Ascending aorta (tissue), 2 donors: ENCODE results near the gene BBS9. TPM values are rescaled to one million over a fixed set of nuclear protein-coding genes. Genes with fewer than 3 reads are reported as not detected.

ENCODE experiments used
- DNase-seq, 2 donors: peaks; one replicate each; pipeline ENCODE4 v3.0.0-alpha.2; 2019; ENCODE audit warnings: low spot score in 2 of 2
- H3K27ac ChIP-seq, 2 donors: fragments of 200-600 bp; sonication (generic); one replicate each; pipeline ENCODE4 v1.5.1; 2016 to 2017; ENCODE audit warnings: mild to moderate bottlenecking in 1 of 2
- H3K27me3 ChIP-seq: fragments of 200-600 bp; sonication (generic); one replicate; pipeline ENCODE4 v1.5.1; 2017
- H3K36me3 ChIP-seq, 2 donors: fragments of 200-600 bp; sonication (generic); one replicate each; pipeline ENCODE4 v1.5.1; 2016
- H3K4me1 ChIP-seq, 2 donors: fragments of 200-600 bp; sonication (generic); one replicate each; pipeline ENCODE4 v1.5.1; 2016 to 2017; ENCODE audit warnings: mild to moderate bottlenecking in 1 of 2
- H3K4me3 ChIP-seq, 2 donors: fragments of 200-600 bp; sonication (generic); one replicate each; pipeline ENCODE4 v1.5.1; 2016 to 2017; ENCODE audit warnings: mild to moderate bottlenecking in 1 of 2
- H3K9me3 ChIP-seq, 2 donors: fragments of 200-600 bp; sonication (generic); one replicate each; pipeline ENCODE4 v1.5.1; 2016
- CTCF ChIP-seq, 3 experiments: fragments of 200-600 bp in 2 of 3; fragments of 450-650 bp in 1 of 3; sonication (generic) in 2 of 3; IDR thresholded peaks; one replicate each; pipeline ENCODE4 v1.5.1; 2016 to 2019; ENCODE audit warnings: antibody characterized with exemption in 3 of 3, mild to moderate bottlenecking in 1 of 3, moderate library complexity in 1 of 3
- intact Hi-C: fragments of 100-400 bp; cut with DNase I; formaldehyde crosslinking; loops from one replicate; pipeline ENCODE4 v1.15.1; 2023
- total RNA-seq: library from RNA; depleted of rRNA; stranded (reverse); fragments of >200 nt; gene quantifications from one replicate; pipeline ENCODE4 v1.1.0, GENCODE V29; 2016

The BBS9 gene
- total RNA-seq, 1 donor from 2014 or later = 23.3 TPM

- no peaks in the 10 kb centered on the region for H3K27me3 ChIP-seq
- H3K4me1 ChIP-seq = peaks cover 0 to 8% of the 10 kb centered on the region in 2 donors
- H3K36me3 ChIP-seq = no peaks in the 10 kb centered on the region
- intact Hi-C loops = no loop called here
- H3K27ac ChIP-seq = no peak overlapping the region
- peak overlapping the region; percentile 84 to 96 for H3K4me3 ChIP-seq
- H3K9me3 ChIP-seq = no peaks in the 10 kb centered on the region
- TF ChIP-seq CTCF (IDR thresholded peaks at IDR 0.05) = no peak
- no peak for DNase-seq
These were observed 820 bp downstream of the BBS9 start for GRCh38 chr7:33130184-33130583.

- H3K27ac ChIP-seq = no peak overlapping the region
- peaks cover 0 to 14% of the 10 kb centered on the region in 2 donors for H3K9me3 ChIP-seq
- TF ChIP-seq CTCF (IDR thresholded peaks at IDR 0.05) = no peak
- no peaks in the 10 kb centered on the region for H3K36me3 ChIP-seq
- no peak overlapping the region for H3K4me3 ChIP-seq
- no peaks in the 10 kb centered on the region for H3K27me3 ChIP-seq
- H3K4me1 ChIP-seq = no peaks in the 10 kb centered on the region
- DNase-seq = no peak
- intact Hi-C loops = no loop called here
These were observed 7.7 kb downstream of the BBS9 start for GRCh38 chr7:33137103-33137502.

GRCh38 chr7:33142585-33142984 lies 13.2 kb downstream of the BBS9 start:
- intact Hi-C loops = no loop called here
- no peak for TF ChIP-seq CTCF (IDR thresholded peaks at IDR 0.05)
- H3K27ac ChIP-seq = no peak overlapping the region

GRCh38 chr7:33143996-33144718 lies 14.8 kb downstream of the BBS9 start:
- no peaks in the 10 kb centered on the region for H3K36me3 ChIP-seq
- no peak for TF ChIP-seq CTCF (IDR thresholded peaks at IDR 0.05)
- intact Hi-C loops = no loop called here

More at GRCh38 chr7:33142585-33142984, 13.2 kb downstream of the BBS9 start:
- no peaks in the 10 kb centered on the region for H3K36me3 ChIP-seq
- H3K4me3 ChIP-seq = no peak overlapping the region
- no peaks in the 10 kb centered on the region for H3K4me1 ChIP-seq
- H3K27me3 ChIP-seq = no peaks in the 10 kb centered on the region
- no peak for DNase-seq
- no peaks in the 10 kb centered on the region for H3K9me3 ChIP-seq

GRCh38 chr7:33145156-33145555 lies 15.8 kb downstream of the BBS9 start:
- intact Hi-C loops = no loop called here
- no peaks in the 10 kb centered on the region for H3K4me1 ChIP-seq
- H3K4me3 ChIP-seq = no peak overlapping the region
- no peak for DNase-seq
- no peaks in the 10 kb centered on the region for H3K36me3 ChIP-seq
- H3K9me3 ChIP-seq = no peaks in the 10 kb centered on the region
- H3K27ac ChIP-seq = no peak overlapping the region
- no peak for TF ChIP-seq CTCF (IDR thresholded peaks at IDR 0.05)
- H3K27me3 ChIP-seq = no peaks in the 10 kb centered on the region

More at GRCh38 chr7:33143996-33144718, 14.8 kb downstream of the BBS9 start:
- Histone ChIP-seq H3K27ac (no peak overlapping the region), H3K27me3 (no peaks in the 10 kb centered on the region), H3K9me3 (no peaks in the 10 kb centered on the region), H3K4me3 (no peak overlapping the region), H3K4me1 (no peaks in the 10 kb centered on the region)
- DNase-seq = no peak
